IPS-20b (cell line): ENCODE results near the gene RFX8.
"Not testable (repeated sequence)": the region's sequence is repeated elsewhere in the genome, so short reads cannot be mapped to it uniquely, and the experiment has no call there.

ENCODE experiments used
- H3K27ac ChIP-seq: one replicate; pipeline ENCODE4 v1.5.1; 2013; ENCODE audit warnings: low read length
- H3K27me3 ChIP-seq: 2 replicates; pipeline ENCODE4 v1.6.1; 2013; ENCODE audit warnings: mild to moderate bottlenecking, low read length, inconsistent platforms; ENCODE audit not compliant: insufficient read depth
- H3K36me3 ChIP-seq: 2 replicates; pipeline ENCODE4 v1.6.1; 2013; ENCODE audit warnings: low read depth, mild to moderate bottlenecking, inconsistent platforms, low read length, moderate library complexity; ENCODE audit not compliant: insufficient read depth
- H3K4me1 ChIP-seq: 2 replicates; pipeline ENCODE4 v1.6.1; 2013; ENCODE audit warnings: mild to moderate bottlenecking, control low read depth, inconsistent platforms, low read length, moderate library complexity; ENCODE audit not compliant: insufficient read depth
- H3K4me3 ChIP-seq: 2 replicates; pipeline ENCODE4 v1.5.1; 2013; ENCODE audit warnings: mild to moderate bottlenecking, low read length, inconsistent platforms
- H3K9ac ChIP-seq: 2 replicates; pipeline ENCODE4 v1.6.1; 2013; ENCODE audit warnings: low read depth, mild to moderate bottlenecking, inconsistent platforms, low read length, moderate library complexity
- H3K9me3 ChIP-seq: 2 replicates; pipeline ENCODE4 v1.6.1; 2013; ENCODE audit warnings: mild to moderate bottlenecking, low read depth, low read length, inconsistent platforms; ENCODE audit not compliant: insufficient read depth

The RFX8 gene

GRCh38 chr2:101355401-101356054 is 119.4 kb downstream of the RFX8 start:
- no peaks in the 10 kb centered on the region for H3K9me3 ChIP-seq
- no peak overlapping the region for H3K27ac ChIP-seq
- no peak overlapping the region for H3K9ac ChIP-seq
- H3K36me3 ChIP-seq: no peaks in the 10 kb centered on the region
- H3K4me3 ChIP-seq: no peak overlapping the region
- H3K27me3 ChIP-seq: no peaks in the 10 kb centered on the region
- H3K4me1 ChIP-seq: peaks cover 5% of the 10 kb centered on the region; the same call in 1 of the 2 replicates

DNA sequence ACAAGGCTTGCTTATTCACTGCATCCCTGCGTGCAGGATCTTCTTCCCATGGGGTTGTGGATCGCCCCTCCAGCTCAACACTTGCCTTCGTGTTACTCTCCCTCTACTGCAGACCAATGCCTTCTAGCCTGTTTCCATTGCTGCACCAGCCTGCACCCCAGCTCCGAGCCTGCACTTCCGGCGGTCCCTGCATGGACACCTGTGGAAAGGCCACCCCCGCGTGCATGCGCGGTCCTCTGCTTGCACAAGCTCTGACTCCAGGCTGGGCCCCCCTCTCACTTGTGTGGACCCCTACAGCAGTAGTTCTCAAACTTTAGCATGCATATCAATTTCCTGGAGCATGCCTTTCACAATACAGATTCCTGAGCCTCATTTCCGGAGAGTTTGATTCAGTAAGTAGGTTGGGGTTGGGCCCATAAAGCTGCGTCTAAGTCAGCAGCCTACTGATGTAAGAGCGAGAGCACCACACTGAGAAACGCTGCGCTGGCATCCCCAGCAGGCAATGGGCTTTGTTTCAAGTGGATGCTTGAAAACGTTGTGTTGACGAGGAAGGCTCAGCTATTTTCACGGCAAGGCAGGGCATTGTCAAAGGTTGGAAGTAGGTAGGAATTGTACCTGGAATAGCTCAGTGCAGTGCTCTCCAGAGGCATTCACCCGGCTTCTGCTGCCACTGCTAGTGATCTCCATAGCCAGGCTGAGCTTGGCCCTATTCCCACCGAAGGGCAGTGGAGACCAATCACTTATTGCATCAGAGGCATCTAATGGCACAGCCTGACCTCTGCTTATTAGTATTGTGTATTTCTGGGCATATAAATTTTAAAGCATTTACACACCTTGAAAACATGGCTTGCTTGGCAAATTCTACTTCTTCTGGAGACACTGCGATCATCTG is 120.2 kb downstream of the RFX8 start:
- 0 out of 2 replicates have a peak, but pooled peaks cover under 1% of the 10 kb centered on the region for H3K4me1 ChIP-seq
- no peaks in the 10 kb centered on the region for H3K36me3 ChIP-seq
- no peak overlapping the region for H3K4me3 ChIP-seq
- no peak overlapping the region for H3K27ac ChIP-seq
- H3K9me3 ChIP-seq: no peaks in the 10 kb centered on the region
- no peak overlapping the region for H3K9ac ChIP-seq
- no peaks in the 10 kb centered on the region for H3K27me3 ChIP-seq

GRCh38 chr2:101352631-101353030 is 122.3 kb downstream of the RFX8 start:
- H3K9ac ChIP-seq, H3K4me1 ChIP-seq, H3K27me3 ChIP-seq, H3K9me3 ChIP-seq, H3K27ac ChIP-seq, H3K36me3 ChIP-seq, H3K4me3 ChIP-seq: not testable (repeated sequence)

- no peaks in the 10 kb centered on the region for H3K36me3 ChIP-seq
- no peaks in the 10 kb centered on the region for H3K27me3 ChIP-seq
- no peaks in the 10 kb centered on the region for H3K9me3 ChIP-seq
- no peak overlapping the region for H3K4me3 ChIP-seq
- no peak overlapping the region for H3K27ac ChIP-seq
- no peak overlapping the region for H3K9ac ChIP-seq
- no peaks in the 10 kb centered on the region for H3K4me1 ChIP-seq
Observed at GRCh38 chr2:101351207-101351606, 123.7 kb downstream of the RFX8 start.

- Histone ChIP-seq H3K9ac (no peak overlapping the region), H3K27ac (no peak overlapping the region), H3K36me3 (no peaks in the 10 kb centered on the region), H3K4me3 (no peak overlapping the region), H3K27me3 (no peaks in the 10 kb centered on the region), H3K9me3 (no peaks in the 10 kb centered on the region), H3K4me1 (no peaks in the 10 kb centered on the region)
Observed at GRCh38 chr2:101349893-101350662, 124.8 kb downstream of the RFX8 start.

DNA sequence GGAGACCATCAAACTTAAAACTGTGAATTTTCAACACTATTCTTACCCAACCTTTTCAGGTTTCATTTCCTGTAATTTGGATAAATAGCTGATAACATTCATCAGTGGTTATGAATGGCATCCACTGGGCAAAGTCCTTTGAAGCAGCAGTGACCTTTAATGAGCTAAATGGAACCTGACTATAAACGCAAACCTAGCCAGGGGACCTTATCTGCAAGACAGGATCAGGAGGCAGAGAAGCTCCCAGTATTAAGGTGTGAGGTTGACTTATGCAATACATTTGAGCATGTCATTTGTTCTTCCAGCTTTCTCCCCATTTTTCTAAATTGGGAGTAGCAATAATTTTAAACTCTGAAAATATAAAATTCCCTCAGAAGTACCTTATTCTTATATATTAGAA is 126.0 kb downstream of the RFX8 start:
- Histone ChIP-seq H3K9me3 (no peaks in the 10 kb centered on the region), H3K4me3 (no peak overlapping the region), H3K27me3 (no peaks in the 10 kb centered on the region), H3K4me1 (no peaks in the 10 kb centered on the region), H3K27ac (no peak overlapping the region), H3K36me3 (no peaks in the 10 kb centered on the region), H3K9ac (no peak overlapping the region)
